M059J (cell line): ENCODE results near the gene SPSB2. TPM values are rescaled to one million over a fixed set of nuclear protein-coding genes. Genes with fewer than 3 reads are reported as not detected.

Source experiments
- total RNA-seq: library from RNA; depleted of rRNA; stranded (reverse); fragments of >200 nt; shearing (Covaris generic); gene quantifications from 2 replicates; pipeline ENCODE4 v1.2.3, GENCODE V29; 2014; rRNA removed

SPSB2 gene
- total RNA-seq, 1 experiment from 2014 or later = 7.7 TPM

Other genes starting within 250 kb of the SPSB2 start
- 0.27 TPM in 1 of 2 replicates, not detected in the other for gene LPAR5, start 237.3 kb downstream of the SPSB2 start, total RNA-seq
- gene ACRBP, start 225.9 kb downstream of the SPSB2 start, total RNA-seq = not detected in 2 replicates
- 19.3 and 37.8 TPM in 2 replicates for gene ING4, start 210.2 kb downstream of the SPSB2 start, total RNA-seq
- 18.1 and 25.0 TPM in 2 replicates for gene ZNF384, start 183.9 kb downstream of the SPSB2 start, total RNA-seq
- 0.12 TPM in 1 of 2 replicates, not detected in the other for gene PIANP, start 172.5 kb downstream of the SPSB2 start, total RNA-seq
- gene COPS7A, start 149.3 kb downstream of the SPSB2 start, total RNA-seq = 60.2 and 66.0 TPM in 2 replicates
- 274 and 278 TPM in 2 replicates for gene MLF2, start 120.2 kb downstream of the SPSB2 start, total RNA-seq
- 136 and 216 TPM in 2 replicates for gene PTMS, start 106.9 kb downstream of the SPSB2 start, total RNA-seq
- gene LAG3, start 100.8 kb downstream of the SPSB2 start, total RNA-seq = not detected in 2 replicates
- not detected in 2 replicates for gene CD4, start 83.8 kb downstream of the SPSB2 start, total RNA-seq
- 2.1 TPM in 1 of 2 replicates, not detected in the other for gene GPR162, start 51.5 kb downstream of the SPSB2 start, total RNA-seq
- gene P3H3, start 44.9 kb downstream of the SPSB2 start, total RNA-seq = 18.8 and 34.4 TPM in 2 replicates
- 0.57 TPM in 1 of 2 replicates, not detected in the other for gene GNB3, start 32.4 kb downstream of the SPSB2 start, total RNA-seq
- gene CDCA3, start 22.0 kb downstream of the SPSB2 start, total RNA-seq = 123 and 126 TPM in 2 replicates
- gene USP5, start 21.2 kb downstream of the SPSB2 start, total RNA-seq = 47.3 and 79.3 TPM in 2 replicates
- gene TPI1, start 5.8 kb downstream of the SPSB2 start, total RNA-seq = 1,942 and 2,129 TPM in 2 replicates
- 3.6 and 11.0 TPM in 2 replicates for gene LRRC23, start 31.5 kb upstream of the SPSB2 start, total RNA-seq
- gene ENO2, start 41.3 kb upstream of the SPSB2 start, total RNA-seq = 29.1 and 30.0 TPM in 2 replicates
- gene ATN1, start 54.7 kb upstream of the SPSB2 start, total RNA-seq = 3.9 and 25.0 TPM in 2 replicates
- gene RNU7-1, start 70.5 kb upstream of the SPSB2 start, total RNA-seq = not detected in 2 replicates
- 192 and 242 TPM in 2 replicates for gene C12orf57, start 70.7 kb upstream of the SPSB2 start, total RNA-seq
- gene PTPN6, start 78.1 kb upstream of the SPSB2 start, total RNA-seq = 0.39 and 0.98 TPM in 2 replicates
- 203 and 222 TPM in 2 replicates for gene PHB2, start 97.4 kb upstream of the SPSB2 start, total RNA-seq
- 42.9 and 52.9 TPM in 2 replicates for gene EMG1, start 97.6 kb upstream of the SPSB2 start, total RNA-seq
- 26.1 and 26.7 TPM in 2 replicates for gene LPCAT3, start 145.2 kb upstream of the SPSB2 start, total RNA-seq
- 59.0 and 68.3 TPM in 2 replicates for gene C1S, start 187.4 kb upstream of the SPSB2 start, total RNA-seq
- gene C1R, start 219.1 kb upstream of the SPSB2 start, total RNA-seq = 88.8 and 112 TPM in 2 replicates
- gene C1RL, start 235.9 kb upstream of the SPSB2 start, total RNA-seq = 14.3 and 22.1 TPM in 2 replicates